SK-N-MC (cell line): ENCODE measurements around the gene ROBO2.

Source experiments
- EZH2 ChIP-seq: fragments of 200-600 bp; sonication (generic); IDR thresholded peaks from one replicate; pipeline ENCODE4 v1.6.1; 2017; ENCODE audit warnings: antibody characterized with exemption
- FOXP2 ChIP-seq: optimal IDR thresholded peaks from 2 replicates; pipeline ENCODE3; 2011; ENCODE audit warnings: mild to moderate bottlenecking, moderate library complexity; ENCODE audit not compliant: insufficient read depth; ENCODE audit errors: extremely low read length, control extremely low read depth
- POLR2AphosphoS5 ChIP-seq: IDR thresholded peaks from 2 replicates; pipeline ENCODE4 v1.6.1; 2012; ENCODE audit warnings: mild to moderate bottlenecking, low read depth, low read length, borderline replicate concordance

GRCh38 chr3:77412584-77412983, 372.7 kb downstream of the ROBO2 start:
- TF ChIP-seq POLR2AphosphoS5 (no peak), EZH2 (no peak), FOXP2 (no peak)
